Urothelium cell line (cell line): ENCODE measurements around the gene DLL4.

Source experiments
- DNase-seq: peaks from one replicate; pipeline ENCODE4 v3.0.0; 2011; ENCODE audit warnings: low spot score, mixed read lengths
- FAIRE-seq: peaks from 2 replicates; lab custom pipeline; 2011; peaks lifted over from hg19 to GRCh38; lab: Jason Lieb, UNC

The DLL4 gene

DNA sequence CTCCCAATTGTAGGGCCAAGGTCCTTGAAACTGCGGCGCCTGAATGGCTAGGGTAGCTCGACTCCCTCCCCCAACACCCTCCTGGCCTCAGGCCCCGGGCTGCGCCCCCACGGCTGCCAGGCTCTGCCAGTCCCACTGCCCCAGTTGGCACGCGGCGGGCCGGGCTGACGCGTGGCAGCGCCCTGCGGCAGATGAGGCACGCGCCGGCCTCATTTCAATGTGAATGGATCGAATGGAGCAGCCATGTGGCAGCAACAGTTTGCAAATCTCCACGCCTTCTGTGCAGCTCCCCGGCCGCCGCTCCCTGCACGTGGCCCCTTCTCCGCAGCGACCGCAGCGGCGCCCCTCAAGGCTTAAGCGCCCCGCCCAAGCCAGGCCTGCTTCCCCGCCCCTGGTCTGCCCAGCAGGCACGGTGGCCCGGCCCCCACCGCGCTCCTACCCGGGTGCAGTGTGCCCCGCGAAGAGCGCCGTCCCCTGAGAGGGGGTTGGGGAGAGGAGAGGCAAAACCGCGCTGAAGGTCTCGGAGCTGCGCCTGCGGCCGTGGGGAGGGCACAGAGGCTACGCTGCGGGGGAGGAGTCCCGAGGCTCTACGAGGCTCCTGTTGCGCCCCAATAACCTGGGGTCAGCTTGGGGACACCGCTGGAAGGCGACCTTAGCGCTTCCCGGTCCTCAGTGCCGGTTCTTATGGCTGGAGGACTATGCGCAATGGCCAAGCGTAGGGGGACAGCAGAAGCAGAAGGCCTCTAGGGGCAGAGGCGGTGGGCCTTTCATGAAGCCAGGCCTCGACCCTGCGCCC lies 3.1 kb upstream of the DLL4 start:
- no peak for DNase-seq
- no peak for FAIRE-seq

DNA sequence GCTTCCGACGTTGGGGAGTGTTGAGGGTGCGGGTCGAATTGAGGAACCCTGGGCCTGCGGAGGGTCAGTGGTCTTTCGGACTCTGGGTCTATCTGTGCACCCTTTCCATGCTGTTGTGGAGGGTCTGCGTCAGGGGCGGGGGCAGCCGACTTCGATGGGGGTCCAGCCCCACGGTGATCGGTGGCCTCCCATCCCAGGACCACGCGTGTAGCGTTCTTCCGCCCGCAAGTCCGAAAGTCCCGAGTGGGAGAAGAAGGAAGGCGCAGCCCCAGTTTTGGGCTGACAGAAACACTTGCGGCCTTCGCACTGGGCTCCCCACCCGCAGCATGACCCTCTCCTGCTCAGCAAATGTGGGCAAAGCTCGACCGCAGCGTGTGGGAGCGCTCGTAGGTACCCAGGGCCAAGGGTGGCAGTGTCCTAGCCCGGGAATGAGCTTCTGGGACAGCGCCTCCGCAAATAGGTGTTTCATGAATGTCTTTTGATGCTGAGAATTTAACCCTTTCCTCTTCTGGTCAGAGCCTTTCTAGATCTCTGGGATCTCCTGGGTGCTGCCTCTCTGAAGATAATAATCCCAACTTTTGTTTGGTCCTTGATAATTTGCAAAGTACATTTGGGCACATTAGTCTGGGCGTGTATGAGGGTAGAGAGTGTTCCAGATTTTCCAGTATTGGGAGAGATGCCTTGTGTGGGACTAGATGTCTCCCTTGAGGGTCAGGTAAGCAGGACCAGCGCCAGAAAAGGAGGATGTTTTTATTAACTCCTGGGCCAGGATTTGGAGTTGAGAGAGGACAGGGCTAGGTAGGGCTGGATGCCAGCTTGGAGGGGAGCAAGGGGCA lies 2.3 kb upstream of the DLL4 start:
- FAIRE-seq (no peak), DNase-seq (no peak)

DNA sequence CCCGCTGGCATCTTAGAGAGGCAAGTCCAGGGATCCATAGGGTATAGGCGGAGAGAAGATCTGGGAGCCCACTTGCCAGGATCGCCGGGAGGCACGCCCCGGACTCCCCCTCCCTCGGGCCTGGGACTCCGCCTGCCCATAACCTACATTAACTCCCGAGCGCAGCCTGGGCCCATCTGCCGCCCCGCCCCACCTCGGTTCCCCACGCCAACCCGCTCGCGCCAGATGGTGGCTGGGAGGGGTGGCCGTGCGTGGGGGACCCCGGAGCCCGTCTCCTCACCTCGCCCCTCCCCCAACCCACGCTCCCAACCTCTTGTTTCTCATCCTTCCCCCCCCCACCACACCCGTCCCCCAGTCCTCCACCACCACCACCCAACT lies 1.7 kb upstream of the DLL4 start:
- FAIRE-seq (no peak), DNase-seq (no peak)

DNA sequence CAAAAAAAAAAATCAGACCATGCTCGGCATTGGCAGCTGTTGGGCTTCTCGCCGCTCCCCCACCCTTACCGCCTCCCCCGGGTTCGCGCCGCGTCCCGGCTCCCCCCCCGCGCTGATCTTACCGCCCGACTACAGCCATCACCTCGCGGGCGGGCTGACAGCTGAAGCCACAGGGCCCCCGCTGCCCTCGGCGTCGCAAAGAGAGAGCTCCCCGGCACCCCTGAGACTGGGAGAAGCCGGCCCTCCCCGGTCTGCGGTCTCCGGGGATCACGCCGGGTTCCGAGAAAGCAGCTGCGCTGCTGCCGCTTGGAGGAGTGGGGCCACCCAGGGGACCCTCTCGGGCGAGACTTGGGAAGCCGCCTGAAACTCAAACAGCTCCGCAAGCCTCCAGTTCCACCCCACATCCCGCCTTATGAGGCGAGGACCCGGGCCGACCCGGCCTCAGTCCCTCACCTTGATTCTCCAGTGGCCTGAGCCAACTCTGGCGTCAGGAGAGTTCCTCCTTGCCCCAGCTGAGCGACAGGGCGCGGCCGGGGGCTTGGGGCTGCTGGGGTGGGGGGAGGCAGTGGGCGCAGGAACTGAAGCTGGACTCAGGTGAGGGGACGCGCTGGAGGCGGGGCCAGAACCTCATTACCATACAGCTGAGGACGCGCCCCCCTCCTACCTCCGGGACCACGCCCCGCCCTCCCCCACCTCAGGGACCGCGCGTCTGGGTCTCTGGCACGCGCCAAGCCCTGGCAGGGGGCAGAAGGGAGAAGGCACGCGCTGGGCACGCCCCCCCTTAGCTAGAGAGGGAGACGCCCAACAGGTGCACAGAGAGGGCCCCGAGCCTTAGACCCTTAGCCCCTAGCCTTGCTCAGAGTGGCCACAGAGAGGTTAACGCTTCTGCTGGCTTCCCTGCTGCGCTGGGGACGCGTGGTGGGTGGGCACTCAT lies 1.0 kb upstream of the DLL4 start:
- DNase-seq: no peak
- no peak for FAIRE-seq

DNA sequence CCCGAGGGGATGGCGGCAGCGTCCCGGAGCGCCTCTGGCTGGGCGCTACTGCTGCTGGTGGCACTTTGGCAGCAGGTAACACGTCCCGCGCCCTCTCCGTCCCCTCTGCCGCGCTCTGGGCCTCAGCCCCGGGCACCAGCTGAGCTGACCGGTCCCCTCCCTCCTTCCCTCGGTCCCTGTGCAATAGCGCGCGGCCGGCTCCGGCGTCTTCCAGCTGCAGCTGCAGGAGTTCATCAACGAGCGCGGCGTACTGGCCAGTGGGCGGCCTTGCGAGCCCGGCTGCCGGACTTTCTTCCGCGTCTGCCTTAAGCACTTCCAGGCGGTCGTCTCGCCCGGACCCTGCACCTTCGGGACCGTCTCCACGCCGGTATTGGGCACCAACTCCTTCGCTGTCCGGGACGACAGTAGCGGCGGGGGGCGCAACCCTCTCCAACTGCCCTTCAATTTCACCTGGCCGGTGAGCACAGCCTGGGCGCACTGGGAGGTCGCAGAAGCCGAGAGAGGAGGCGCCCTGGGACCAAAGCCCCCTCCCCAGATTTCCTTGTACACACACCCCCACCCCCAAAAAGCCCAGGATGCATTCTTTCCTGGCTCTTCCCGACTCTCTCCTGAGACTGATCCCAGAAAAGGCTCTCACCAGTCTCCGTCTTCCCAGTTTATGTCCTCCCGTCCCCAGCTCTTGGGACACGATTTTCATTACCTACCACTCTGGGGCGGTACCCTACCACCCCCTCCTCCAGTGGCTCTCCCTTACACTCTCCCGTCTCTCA lies 705 bp downstream of the DLL4 start:
- FAIRE-seq: no peak
- DNase-seq: no peak

DNA sequence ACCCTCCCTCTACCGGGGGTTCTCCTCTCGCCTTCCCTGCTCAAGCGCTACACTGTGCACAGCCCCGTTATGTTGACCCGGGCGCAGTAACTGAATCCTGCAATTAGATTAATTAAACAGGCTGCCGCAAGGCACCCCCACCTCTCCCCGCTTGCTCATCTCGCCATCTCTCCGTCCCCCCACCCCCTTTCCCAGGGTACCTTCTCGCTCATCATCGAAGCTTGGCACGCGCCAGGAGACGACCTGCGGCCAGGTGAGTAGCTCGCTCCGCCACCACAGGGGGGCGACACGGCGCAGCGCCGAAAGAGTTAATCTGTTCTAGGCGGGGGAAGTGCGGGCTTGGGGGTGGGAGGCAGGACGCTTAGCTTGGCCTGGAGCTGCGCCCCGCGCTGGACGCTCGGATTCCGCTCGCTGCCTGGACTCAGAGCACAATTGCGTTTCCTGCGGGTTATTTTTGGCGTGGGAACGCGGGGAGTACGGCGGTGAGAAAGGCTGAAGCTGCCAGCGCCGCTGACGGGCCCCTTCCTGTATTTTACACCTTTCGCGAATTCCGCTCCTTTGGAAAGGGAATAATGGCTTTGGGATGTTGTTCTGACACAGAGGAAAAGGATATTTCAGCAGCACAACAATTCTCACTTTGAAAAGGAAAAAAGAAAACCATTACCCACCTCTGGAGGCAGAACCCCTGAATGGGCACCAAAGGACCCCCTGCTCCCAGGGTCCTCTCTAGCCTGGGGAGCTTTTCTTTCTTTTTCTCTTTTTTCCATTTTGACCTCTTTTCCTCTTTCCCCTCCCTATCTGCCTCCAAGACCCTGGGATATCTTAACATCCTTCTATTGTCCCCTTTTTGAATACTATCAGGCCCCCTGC lies 1.5 kb downstream of the DLL4 start:
- FAIRE-seq (no peak), DNase-seq (peak; percentile 67)

DNA sequence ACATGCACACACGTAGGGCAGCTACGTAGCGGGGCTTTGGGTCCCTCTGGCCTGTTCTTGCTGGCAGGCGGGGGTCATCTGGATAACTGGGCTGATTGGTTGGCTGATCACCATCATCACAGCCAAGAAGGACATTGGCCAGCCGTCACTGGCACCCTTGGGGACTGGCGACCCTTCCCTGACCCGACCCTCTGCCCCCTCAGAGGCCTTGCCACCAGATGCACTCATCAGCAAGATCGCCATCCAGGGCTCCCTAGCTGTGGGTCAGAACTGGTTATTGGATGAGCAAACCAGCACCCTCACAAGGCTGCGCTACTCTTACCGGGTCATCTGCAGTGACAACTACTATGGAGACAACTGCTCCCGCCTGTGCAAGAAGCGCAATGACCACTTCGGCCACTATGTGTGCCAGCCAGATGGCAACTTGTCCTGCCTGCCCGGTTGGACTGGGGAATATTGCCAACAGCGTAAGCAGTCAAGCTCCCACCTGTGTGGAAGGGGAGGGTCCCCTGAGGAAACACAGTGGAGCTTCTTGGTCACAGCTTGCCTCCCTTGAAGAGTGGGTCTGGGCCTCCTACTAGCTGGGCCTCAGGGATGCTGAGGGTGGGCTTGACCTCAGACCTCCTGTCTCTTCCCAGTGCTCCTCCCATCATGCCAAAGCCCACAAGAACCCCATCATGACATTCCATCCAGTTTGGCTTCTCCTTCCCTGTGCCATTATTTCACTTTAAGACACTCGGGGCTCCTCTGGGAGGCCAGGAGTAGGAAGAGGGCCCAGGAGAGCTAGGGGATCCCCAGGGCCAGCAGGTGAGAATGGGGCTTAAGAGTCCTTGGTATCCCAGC lies 2.4 kb downstream of the DLL4 start:
- DNase-seq (no peak), FAIRE-seq (no peak)

DNA sequence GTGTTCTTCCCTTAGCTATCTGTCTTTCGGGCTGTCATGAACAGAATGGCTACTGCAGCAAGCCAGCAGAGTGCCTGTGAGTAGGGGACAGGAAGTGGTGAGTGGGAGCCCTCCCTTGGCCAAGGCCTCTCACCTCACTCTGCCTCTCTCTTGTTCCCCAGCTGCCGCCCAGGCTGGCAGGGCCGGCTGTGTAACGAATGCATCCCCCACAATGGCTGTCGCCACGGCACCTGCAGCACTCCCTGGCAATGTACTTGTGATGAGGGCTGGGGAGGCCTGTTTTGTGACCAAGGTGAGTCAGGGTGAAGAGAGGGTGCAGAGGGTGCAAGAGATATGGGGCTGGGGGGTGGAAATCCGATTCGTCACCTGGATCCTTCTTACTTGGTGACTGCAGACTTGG lies 3.0 kb downstream of the DLL4 start:
- DNase-seq (no peak), FAIRE-seq (peak; percentile 35)

DNA sequence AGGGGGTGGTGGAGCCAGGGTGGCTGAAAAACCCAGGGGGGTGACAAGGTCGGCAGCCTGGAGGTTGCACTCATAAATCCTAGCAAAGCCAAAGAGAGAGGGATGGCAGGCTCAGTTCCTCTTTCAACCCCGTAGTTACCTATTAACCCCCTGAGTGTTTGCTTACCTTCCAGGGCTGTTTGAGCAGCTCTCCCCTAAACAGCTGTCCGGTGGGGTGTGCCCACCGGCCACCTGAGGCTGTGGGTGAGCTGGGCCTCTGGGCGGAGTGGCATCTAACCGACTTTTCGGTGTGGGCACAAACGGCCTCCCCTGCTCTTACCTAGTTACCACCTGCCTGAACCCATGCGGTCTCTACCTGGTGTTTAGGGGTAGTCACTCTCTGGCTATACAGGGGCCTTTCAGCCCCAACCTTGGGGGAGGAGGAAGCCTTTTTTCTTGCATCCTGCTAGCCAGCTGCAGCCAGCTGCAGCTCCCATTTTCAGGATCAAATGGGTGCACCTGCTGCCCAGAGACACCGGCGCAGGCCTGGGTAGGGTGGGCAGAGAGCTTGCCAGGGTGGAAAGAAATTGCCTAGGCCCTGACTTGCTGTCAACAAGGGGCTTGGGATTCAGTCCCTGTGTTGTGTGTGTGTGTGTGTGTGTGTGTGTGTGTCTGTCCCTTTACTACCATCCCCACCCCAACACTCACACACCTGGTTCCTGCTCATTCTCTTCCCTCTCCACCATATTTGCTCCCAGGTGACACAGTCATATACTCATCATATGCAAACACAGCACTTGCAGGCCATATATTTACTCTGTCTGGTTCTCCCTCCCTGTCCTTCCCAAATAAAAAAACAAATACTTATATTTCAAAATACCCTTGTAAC lies 3.7 kb downstream of the DLL4 start:
- FAIRE-seq (no peak), DNase-seq (no peak)

DNA sequence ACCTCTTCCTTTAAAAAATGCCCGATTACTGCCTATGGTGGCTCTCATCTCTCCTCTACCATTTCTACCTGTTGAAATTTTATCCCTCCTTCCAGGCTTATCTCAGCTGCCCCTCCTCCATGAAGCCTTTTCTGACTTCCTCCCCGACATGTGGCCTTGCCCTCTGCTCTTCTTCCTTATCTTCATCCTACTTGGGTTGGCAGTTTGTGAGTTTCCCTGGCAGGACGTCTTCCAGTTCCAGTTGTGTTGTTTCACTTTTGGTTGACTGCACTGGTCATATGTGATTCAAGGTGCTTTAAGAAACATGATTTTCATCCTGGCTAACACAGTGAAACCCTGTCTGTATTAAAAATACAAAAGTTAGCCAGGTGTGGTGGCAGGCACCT lies 4.4 kb downstream of the DLL4 start:
- FAIRE-seq (no peak), DNase-seq (no peak)

DNA sequence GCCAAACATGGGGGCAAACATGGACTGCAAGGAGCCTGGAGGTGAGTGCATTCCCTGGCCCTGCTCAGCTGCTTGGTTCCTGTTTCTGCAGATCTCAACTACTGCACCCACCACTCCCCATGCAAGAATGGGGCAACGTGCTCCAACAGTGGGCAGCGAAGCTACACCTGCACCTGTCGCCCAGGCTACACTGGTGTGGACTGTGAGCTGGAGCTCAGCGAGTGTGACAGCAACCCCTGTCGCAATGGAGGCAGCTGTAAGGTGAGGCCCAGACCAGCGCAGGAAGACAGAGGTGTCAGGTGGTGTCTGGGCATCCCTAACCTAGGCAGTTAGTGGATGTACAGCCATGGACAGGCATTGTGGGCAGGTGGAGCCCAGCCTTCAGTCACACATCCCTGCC lies 5.3 kb downstream of the DLL4 start:
- FAIRE-seq: no peak
- DNase-seq: no peak

DNA sequence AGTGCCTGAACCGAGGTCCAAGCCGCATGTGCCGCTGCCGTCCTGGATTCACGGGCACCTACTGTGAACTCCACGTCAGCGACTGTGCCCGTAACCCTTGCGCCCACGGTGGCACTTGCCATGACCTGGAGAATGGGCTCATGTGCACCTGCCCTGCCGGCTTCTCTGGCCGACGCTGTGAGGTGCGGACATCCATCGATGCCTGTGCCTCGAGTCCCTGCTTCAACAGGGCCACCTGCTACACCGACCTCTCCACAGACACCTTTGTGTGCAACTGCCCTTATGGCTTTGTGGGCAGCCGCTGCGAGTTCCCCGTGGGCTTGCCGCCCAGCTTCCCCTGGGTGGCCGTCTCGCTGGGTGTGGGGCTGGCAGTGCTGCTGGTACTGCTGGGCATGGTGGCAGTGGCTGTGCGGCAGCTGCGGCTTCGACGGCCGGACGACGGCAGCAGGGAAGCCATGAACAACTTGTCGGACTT lies 7.1 kb downstream of the DLL4 start:
- no peak for FAIRE-seq
- no peak for DNase-seq

DNA sequence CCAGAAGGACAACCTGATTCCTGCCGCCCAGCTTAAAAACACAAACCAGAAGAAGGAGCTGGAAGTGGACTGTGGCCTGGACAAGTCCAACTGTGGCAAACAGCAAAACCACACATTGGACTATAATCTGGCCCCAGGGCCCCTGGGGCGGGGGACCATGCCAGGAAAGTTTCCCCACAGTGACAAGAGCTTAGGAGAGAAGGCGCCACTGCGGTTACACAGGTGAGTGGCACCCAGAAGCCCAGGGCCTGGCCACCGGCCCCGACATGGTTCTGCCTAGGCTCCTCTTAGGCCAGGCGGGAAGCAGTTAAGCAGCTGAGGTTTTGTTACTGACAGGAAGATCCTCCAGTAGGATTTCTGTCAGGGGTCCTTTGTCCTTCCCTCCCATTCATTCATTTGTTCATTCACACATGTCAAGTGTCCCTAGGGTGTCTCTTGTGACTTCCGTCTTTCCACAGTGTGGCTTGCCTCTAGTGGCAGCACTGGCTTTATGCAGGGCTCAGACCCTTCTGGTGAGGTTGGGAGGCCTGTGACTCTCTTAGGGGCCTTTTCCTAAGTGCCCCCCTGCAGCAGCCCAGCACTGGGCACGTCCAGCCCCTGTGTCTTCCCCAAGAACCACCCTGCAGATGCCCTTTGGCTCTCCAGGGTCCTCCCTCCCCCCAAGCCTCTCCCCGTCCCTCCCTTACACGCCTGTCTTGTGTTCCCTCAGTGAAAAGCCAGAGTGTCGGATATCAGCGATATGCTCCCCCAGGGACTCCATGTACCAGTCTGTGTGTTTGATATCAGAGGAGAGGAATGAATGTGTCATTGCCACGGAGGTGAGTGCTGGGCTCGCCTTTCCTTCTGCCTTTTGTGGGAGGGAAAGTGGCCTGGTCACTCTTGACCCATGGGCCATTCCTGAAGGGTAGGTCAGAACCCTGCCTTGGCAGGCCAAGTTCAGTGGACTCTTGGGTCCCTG lies 7.8 kb downstream of the DLL4 start:
- FAIRE-seq (no peak), DNase-seq (no peak)

DNA sequence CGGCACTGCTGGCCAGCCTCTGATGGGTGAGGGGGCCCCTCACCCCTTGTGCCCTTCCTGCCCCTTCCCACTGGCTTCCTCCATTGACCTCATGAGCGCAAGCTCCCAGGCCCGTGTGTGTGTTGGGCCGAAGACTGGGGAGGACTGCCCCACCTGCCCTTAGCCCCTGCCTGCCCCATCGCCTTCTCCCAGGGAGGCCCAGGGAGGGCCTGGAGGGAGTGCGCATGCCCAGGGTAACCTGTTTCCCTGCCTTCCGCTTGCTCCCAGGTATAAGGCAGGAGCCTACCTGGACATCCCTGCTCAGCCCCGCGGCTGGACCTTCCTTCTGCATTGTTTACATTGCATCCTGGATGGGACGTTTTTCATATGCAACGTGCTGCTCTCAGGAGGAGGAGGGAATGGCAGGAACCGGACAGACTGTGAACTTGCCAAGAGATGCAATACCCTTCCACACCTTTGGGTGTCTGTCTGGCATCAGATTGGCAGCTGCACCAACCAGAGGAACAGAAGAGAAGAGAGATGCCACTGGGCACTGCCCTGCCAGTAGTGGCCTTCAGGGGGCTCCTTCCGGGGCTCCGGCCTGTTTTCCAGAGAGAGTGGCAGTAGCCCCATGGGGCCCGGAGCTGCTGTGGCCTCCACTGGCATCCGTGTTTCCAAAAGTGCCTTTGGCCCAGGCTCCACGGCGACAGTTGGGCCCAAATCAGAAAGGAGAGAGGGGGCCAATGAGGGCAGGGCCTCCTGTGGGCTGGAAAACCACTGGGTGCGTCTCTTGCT lies 8.8 kb downstream of the DLL4 start:
- FAIRE-seq (no peak), DNase-seq (peak; percentile 63)

DNA sequence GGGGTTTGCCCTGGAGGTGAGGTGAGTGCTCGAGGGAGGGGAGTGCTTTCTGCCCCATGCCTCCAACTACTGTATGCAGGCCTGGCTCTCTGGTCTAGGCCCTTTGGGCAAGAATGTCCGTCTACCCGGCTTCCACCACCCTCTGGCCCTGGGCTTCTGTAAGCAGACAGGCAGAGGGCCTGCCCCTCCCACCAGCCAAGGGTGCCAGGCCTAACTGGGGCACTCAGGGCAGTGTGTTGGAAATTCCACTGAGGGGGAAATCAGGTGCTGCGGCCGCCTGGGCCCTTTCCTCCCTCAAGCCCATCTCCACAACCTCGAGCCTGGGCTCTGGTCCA lies 9.4 kb downstream of the DLL4 start:
- DNase-seq (no peak), FAIRE-seq (no peak)

DNA sequence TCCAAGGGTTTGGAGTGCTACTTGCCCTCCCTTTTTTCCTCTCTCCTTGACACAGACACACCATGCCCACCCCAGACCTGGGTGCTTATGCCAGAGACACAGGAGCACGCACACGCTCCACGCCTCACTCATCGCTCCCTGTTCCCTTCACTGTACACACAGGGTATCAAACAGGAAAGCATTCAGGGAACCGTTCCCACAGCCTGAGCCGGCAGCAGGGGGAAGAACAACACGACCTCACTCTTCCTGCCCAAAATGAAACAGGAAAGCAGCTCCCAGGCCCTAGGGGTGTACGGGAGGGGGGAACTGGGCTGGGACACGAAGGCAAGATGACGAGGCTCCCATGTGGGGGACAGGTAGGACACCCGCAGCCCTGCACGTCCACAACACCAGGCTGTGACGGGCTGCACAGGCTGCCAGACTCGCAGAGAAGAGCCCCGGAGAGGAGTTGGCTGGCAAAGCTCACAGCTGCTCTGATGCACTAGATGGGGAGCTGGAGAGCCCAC lies 11.2 kb downstream of the DLL4 start:
- no peak for FAIRE-seq
- DNase-seq: no peak
